ENCODE measurements around the gene PRDX5. TPM values are rescaled to one million over a fixed set of nuclear protein-coding genes. Genes with fewer than 3 reads are reported as not detected.

The PRDX5 gene
- total RNA-seq, 1 donor, result 245 TPM

DNA sequence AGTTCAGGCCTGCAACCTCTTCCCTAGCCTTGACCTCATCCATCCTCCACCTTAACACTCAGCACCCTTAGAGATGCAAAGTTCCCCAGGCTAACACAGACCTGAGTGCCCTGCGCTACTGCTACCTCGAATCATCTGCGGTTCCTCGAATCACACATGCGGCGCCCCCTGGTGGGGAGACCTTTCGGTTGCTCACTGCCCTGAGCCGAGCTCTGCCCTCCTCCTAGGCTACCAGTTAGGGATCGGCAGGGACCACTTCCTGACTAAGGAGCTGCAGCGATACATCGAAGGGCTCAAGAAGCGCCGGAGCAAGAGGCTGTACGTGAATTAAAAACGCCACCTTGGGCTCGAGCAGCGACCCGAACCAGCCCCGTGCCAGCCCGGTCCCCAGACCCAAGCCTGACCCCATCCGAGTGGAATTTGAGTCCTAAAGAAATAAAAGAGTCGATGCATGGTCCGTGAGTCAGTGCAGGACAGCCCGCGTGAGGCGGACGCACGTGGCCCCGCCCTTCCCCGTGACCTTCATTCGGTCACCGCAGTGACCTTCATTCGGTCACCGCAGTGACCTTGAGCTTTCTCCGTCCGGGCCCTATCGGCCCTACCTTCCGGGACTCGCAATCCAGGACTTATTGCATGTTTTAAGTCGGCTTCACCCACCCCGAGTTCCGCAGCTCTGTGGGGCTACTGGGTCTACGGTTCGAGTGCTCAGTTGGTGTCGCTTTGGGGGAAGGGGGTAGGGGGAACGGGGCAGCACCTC is 13.4 kb upstream of the PRDX5 start:
- TF ChIP-seq, protein P1, sequence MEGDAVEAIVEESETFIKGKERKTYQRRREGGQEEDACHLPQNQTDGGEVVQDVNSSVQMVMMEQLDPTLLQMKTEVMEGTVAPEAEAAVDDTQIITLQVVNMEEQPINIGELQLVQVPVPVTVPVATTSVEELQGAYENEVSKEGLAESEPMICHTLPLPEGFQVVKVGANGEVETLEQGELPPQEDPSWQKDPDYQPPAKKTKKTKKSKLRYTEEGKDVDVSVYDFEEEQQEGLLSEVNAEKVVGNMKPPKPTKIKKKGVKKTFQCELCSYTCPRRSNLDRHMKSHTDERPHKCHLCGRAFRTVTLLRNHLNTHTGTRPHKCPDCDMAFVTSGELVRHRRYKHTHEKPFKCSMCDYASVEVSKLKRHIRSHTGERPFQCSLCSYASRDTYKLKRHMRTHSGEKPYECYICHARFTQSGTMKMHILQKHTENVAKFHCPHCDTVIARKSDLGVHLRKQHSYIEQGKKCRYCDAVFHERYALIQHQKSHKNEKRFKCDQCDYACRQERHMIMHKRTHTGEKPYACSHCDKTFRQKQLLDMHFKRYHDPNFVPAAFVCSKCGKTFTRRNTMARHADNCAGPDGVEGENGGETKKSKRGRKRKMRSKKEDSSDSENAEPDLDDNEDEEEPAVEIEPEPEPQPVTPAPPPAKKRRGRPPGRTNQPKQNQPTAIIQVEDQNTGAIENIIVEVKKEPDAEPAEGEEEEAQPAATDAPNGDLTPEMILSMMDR (IDR thresholded peaks at IDR 0.05; ENCODE audit: extremely low read depth, low read depth, low read length), result peak; percentile 92
- H3K79me2 ChIP-seq (ENCODE audit: insufficient read depth, low read length), result peaks cover 13% of the 10 kb centered on the region
- peaks cover 15% of the 10 kb centered on the region for H3K27me3 ChIP-seq (ENCODE audit: insufficient read depth, low read length)
- no peaks in the 10 kb centered on the region for H3K36me3 ChIP-seq (ENCODE audit: insufficient read depth, low read length)
- peak overlapping the region; percentile 82 for H3K4me3 ChIP-seq (ENCODE audit: insufficient read depth, low read length)
- peaks cover 4% of the 10 kb centered on the region for H4K20me1 ChIP-seq (ENCODE audit: insufficient read depth, low read length)
- H3K4me2 ChIP-seq (ENCODE audit: insufficient read depth, low read length), result peak overlapping the region; percentile 92
- peaks cover 19% of the 10 kb centered on the region for H3K4me1 ChIP-seq (ENCODE audit: insufficient read depth, low read length)
- peak; percentile 99 for DNase-seq (ENCODE audit: insufficient read length, low spot score, missing footprints)
- H2AFZ ChIP-seq (ENCODE audit: low read length), result peak overlapping the region; percentile 89
- H3K9me3 ChIP-seq (ENCODE audit: low read depth, low read length), result no peaks in the 10 kb centered on the region
- H3K27ac ChIP-seq (ENCODE audit: low read depth, low read length), result peak overlapping the region; percentile 72

DNA sequence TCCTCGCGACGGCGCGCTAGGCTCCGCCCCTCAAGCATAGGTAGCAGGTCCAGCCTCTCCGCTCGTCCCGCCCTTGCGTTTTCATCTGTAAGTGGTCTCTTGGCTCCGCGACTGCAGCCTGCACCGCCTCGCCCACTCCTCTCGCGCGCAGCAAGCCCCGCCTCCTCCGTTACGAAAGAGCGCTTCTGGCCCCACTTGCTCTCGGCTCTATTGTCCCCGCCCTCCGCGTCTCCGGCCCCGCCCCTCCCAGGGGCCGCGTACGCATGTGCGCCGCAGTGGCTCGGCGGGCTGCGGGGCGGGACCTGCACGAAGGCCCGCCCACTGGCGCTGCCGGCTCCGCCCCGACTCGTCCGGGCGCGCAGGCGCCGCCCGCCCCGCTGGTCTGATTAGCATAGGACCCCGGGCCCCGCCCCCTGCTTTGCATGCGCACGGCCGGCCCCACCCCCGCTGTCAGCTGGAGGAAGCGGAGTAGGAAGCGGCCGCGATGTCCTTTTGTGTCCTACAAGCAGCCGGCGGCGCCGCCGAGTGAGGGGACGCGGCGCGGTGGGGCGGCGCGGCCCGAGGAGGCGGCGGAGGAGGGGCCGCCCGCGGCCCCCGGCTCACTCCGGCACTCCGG is 12.7 kb upstream of the PRDX5 start, which contains the start of gene ESRRA:
ESRRA (plus strand) TSS at position 450 of the 616 bp plus-strand sequence. CDS start 1,656 bp downstream, outside the sequence.
- TF ChIP-seq, protein P1 (IDR thresholded peaks at IDR 0.05; ENCODE audit: extremely low read depth, low read depth, low read length), result no peak
- Histone ChIP-seq H2AFZ (ENCODE audit: low read length) (peak within 1 kb of the TSS; percentile 89), H4K20me1 (ENCODE audit: insufficient read depth, low read length) (peaks cover 4% of the 10 kb centered on the region), H3K4me3 (ENCODE audit: insufficient read depth, low read length) (peak within 1 kb of the TSS; percentile 82), H3K9me3 (ENCODE audit: low read depth, low read length) (no peaks in the 10 kb centered on the region), H3K27me3 (ENCODE audit: insufficient read depth, low read length) (peaks cover 8% of the 10 kb centered on the region), H3K27ac (ENCODE audit: low read depth, low read length) (peak within 1 kb of the TSS; percentile 72), H3K4me2 (ENCODE audit: insufficient read depth, low read length) (peak within 1 kb of the TSS; percentile 92), H3K4me1 (ENCODE audit: insufficient read depth, low read length) (peaks cover 15% of the 10 kb centered on the region), H3K79me2 (ENCODE audit: insufficient read depth, low read length) (peaks cover 13% of the 10 kb centered on the region), H3K36me3 (ENCODE audit: insufficient read depth, low read length) (no peaks in the 10 kb centered on the region)
- DNase-seq (ENCODE audit: insufficient read length, low spot score, missing footprints), result peak; percentile 100

DNA sequence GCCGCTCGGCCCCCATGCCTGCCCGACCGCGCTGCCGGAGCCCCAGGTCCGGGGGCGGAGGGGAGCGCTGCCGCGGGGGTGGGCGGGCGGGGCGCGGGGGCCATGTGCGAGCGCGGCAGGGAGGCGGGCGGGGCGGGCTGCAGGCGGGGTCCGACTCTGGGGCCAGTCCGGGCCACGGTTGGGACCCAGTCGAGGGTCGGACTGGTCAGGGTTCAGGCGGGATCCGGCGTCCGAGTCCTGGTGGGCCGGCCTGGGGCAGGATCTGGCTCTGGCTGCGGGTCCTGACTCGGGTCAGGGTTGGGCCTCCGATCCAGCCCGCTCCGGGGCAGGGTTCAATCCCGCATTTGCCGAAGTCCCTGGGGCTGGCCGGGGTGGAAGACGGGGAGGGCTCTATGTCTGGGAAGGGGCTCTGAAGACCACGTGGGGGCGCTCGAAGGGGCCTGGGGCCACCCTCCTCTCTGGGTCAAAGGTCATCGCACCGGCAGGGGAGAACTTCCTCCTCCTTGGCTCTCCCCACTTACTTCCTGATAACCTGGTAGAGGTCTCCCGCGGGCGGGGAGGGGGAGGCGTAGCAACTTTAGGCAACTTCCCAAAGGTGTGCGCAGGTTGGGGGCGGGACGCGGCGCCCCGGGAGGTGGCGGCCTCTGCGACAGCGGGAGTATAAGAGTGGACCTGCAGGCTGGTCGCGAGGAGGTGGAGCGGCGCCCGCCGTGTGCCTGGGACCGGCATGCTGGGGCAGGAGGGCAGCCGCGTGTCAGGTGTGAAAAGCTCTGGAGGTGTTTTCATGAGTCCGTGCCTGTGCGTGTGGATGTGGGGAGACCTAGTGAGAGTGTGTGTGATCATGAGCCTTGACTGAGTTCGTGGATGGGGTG is 12.0 kb upstream of the PRDX5 start:
- no peaks in the 10 kb centered on the region for H3K36me3 ChIP-seq (ENCODE audit: insufficient read depth, low read length)
- TF ChIP-seq, protein P1 (IDR thresholded peaks at IDR 0.05; ENCODE audit: extremely low read depth, low read depth, low read length), result peak; percentile 31
- H3K27ac ChIP-seq (ENCODE audit: low read depth, low read length), result peak overlapping the region; percentile 51
- no peaks in the 10 kb centered on the region for H3K9me3 ChIP-seq (ENCODE audit: low read depth, low read length)
- H4K20me1 ChIP-seq (ENCODE audit: insufficient read depth, low read length), result peaks cover 4% of the 10 kb centered on the region
- H3K27me3 ChIP-seq (ENCODE audit: insufficient read depth, low read length), result peaks cover under 1% of the 10 kb centered on the region
- H3K4me3 ChIP-seq (ENCODE audit: insufficient read depth, low read length), result peak overlapping the region; percentile 82
- peak overlapping the region; percentile 91 for H3K4me2 ChIP-seq (ENCODE audit: insufficient read depth, low read length)
- peaks cover 15% of the 10 kb centered on the region for H3K4me1 ChIP-seq (ENCODE audit: insufficient read depth, low read length)
- peaks cover 14% of the 10 kb centered on the region for H3K79me2 ChIP-seq (ENCODE audit: insufficient read depth, low read length)
- peak; percentile 86 for DNase-seq (ENCODE audit: insufficient read length, low spot score, missing footprints)
- peak overlapping the region; percentile 72 for H2AFZ ChIP-seq (ENCODE audit: low read length)
